ENCODE measurements around the gene CST5. TPM values are rescaled to one million over a fixed set of nuclear protein-coding genes. Genes with fewer than 3 reads are reported as not detected.
"Not testable (repeated sequence)": the region's sequence is repeated elsewhere in the genome, so short reads cannot be mapped to it uniquely, and the experiment has no call there.

Gene CST5
- total RNA-seq, 2 experiments from 2014 or later: not detected

- POLR2A ChIA-PET, CTCF ChIA-PET: not testable (repeated sequence)
Observed at GRCh38 chr20:23860771-23861170, 18.8 kb downstream of the CST5 start.

GRCh38 chr20:23857962-23858595, 21.5 kb downstream of the CST5 start:
- CTCF ChIA-PET: no interaction called here
- POLR2A ChIA-PET: no interaction called here

GRCh38 chr20:23856736-23857135, 22.8 kb downstream of the CST5 start:
- ChIA-PET CTCF (no interaction called here), POLR2A (no interaction called here)

GRCh38 chr20:23856226-23856625, 23.3 kb downstream of the CST5 start:
- CTCF ChIA-PET: no interaction called here
- POLR2A ChIA-PET: no interaction called here

GRCh38 chr20:23841693-23842092, 37.9 kb downstream of the CST5 start:
- POLR2A ChIA-PET: no interaction called here
- CTCF ChIA-PET: no interaction called here

GRCh38 chr20:23835716-23836115, 43.8 kb downstream of the CST5 start:
- POLR2A ChIA-PET: no interaction called here
- CTCF ChIA-PET: no interaction called here

- ChIA-PET CTCF (no interaction called here), POLR2A (no interaction called here)
Observed at GRCh38 chr20:23832775-23833513, 46.6 kb downstream of the CST5 start.

- POLR2A ChIA-PET, CTCF ChIA-PET: not testable (repeated sequence)
Observed at GRCh38 chr20:23831961-23832360, 47.6 kb downstream of the CST5 start.

- CTCF ChIA-PET: no interaction called here
- POLR2A ChIA-PET: no interaction called here
Observed at GRCh38 chr20:23826541-23827021, 53.0 kb downstream of the CST5 start, which contains the start of gene CST2. TSS of gene CST2 (minus strand) at chr20:23826729. CDS start at chr20:23826660, 69 bp downstream.

Other genes starting within 250 kb of the CST5 start
- under 1 TPM; 0.86 to 0.99 TPM for gene CST3, start 241.8 kb downstream of the CST5 start, total RNA-seq
- gene CST4, start 190.7 kb downstream of the CST5 start, total RNA-seq: not detected
- not detected for gene CST1, start 128.8 kb downstream of the CST5 start, total RNA-seq
- not detected for gene CST2, start 53.0 kb downstream of the CST5 start, total RNA-seq
- gene GGTLC1, start 109.0 kb upstream of the CST5 start, total RNA-seq: not detected